Calu3 (cell line): ENCODE measurements around the gene RBMX2. TPM values are rescaled to one million over a fixed set of nuclear protein-coding genes. Genes with fewer than 3 reads are reported as not detected.

Source experiments
- BruUV-seq: library from RNA; stranded (reverse); fragments of 400-500 nt; replicated peaks from 2 replicates; lab custom pipeline; 2021; lab: Mats Ljungman, UMichigan
- CTCF ChIA-PET: fragments of 300-600 bp; sonication (Branson Sonifier 250); formaldehyde crosslinking; loops from one replicate; lab custom pipeline; 2022; ENCODE audit warnings: antibody characterized with exemption; lab: Charles Lee
- DNase-seq: peaks from one replicate; pipeline ENCODE4 v3.0.0; 2022
- H3K27ac Mint-ChIP-seq: one replicate; pipeline ENCODE4 v1.8.0; 2022; ENCODE audit warnings: mixed read lengths; ENCODE audit not compliant: unreplicated experiment
- H3K27me3 Mint-ChIP-seq: one replicate; pipeline ENCODE4 v1.8.0; 2022; ENCODE audit warnings: mixed read lengths; ENCODE audit not compliant: unreplicated experiment
- H3K36me3 Mint-ChIP-seq: one replicate; pipeline ENCODE4 v1.8.0; 2022; ENCODE audit warnings: mild to moderate bottlenecking, moderate library complexity, mixed read lengths; ENCODE audit not compliant: insufficient read depth, unreplicated experiment
- H3K4me1 Mint-ChIP-seq: one replicate; pipeline ENCODE4 v1.8.0; 2022; ENCODE audit warnings: mild to moderate bottlenecking, low read depth, mixed read lengths; ENCODE audit not compliant: unreplicated experiment
- H3K4me3 Mint-ChIP-seq: one replicate; pipeline ENCODE4 v1.8.0; 2022; ENCODE audit warnings: mild to moderate bottlenecking, low read depth, moderate library complexity, mixed read lengths; ENCODE audit not compliant: unreplicated experiment
- H3K9me3 Mint-ChIP-seq: one replicate; pipeline ENCODE4 v1.8.0; 2022; ENCODE audit warnings: low read depth, mixed read lengths; ENCODE audit not compliant: unreplicated experiment
- CTCF ChIP-seq: fragments of 200-600 bp; IDR thresholded peaks from one replicate; pipeline ENCODE4 v1.8.0; 2022; ENCODE audit warnings: antibody characterized with exemption; ENCODE audit not compliant: unreplicated experiment
- intact Hi-C: fragments of 100-400 bp; cut with micrococcal nuclease; formaldehyde crosslinking; loops from one replicate; pipeline ENCODE4 v1.10.0; 2022; ENCODE audit not compliant: unreplicated experiment
- total RNA-seq: library from RNA; stranded (reverse); gene quantifications from 2 replicates; pipeline ENCODE4 v1.2.3, GENCODE V29; 2022

The RBMX2 gene
- total RNA-seq, 1 experiment from 2014 or later, result 31.3 TPM

- H3K9me3 Mint-ChIP-seq, result no peaks in the 10 kb centered on the region
- no peak for DNase-seq
- H3K4me3 Mint-ChIP-seq, result no peak within 1 kb of the TSS
- CTCF ChIA-PET, result no interaction called here
- no peak within 1 kb of the TSS for H3K27ac Mint-ChIP-seq
- H3K27me3 Mint-ChIP-seq, result peaks cover 51% of the 10 kb centered on the region
- no peak for TF ChIP-seq CTCF
- BruUV-seq, result no TSS peak
- intact Hi-C loops, result no loop called here
- H3K36me3 Mint-ChIP-seq, result no peaks in the 10 kb centered on the region
- no peaks in the 10 kb centered on the region for H3K4me1 Mint-ChIP-seq
These were observed 16.3 kb upstream of the RBMX2 start, which contains the start of gene GPR119 for GRCh38 chrX:130385520-130385919. Gene GPR119, minus strand, starts transcription at chrX:130385674. Its CDS starts 227 bp downstream, at chrX:130385447.

DNA sequence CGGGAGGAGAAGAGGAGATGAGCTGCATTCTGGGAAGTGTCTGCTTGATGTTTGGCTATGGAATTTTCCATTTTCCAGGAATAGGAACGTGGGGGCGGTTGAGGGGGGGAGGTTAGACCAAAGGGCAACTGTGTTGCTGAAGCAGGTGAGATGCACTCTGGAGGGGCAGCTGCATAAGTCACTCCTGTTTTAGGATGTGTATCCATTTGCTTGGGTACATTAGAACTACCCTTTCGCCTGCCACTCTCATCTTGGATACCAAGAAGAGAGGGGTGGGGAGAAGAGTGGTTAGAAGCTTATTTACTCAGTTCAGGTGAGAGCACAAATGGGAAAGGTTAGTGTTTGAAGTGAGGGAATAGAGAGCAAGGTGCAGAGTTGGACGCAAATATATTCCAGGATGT, 15.4 kb upstream of the RBMX2 start:
- Mint-ChIP-seq H3K4me1 (no peaks in the 10 kb centered on the region), H3K36me3 (no peaks in the 10 kb centered on the region), H3K27me3 (peaks cover 51% of the 10 kb centered on the region), H3K9me3 (no peaks in the 10 kb centered on the region), H3K27ac (no peak overlapping the region), H3K4me3 (no peak overlapping the region)
- CTCF ChIA-PET, result no interaction called here
- no peak for TF ChIP-seq CTCF
- intact Hi-C loops, result no loop called here
- no peak for DNase-seq
- no TSS peak for BruUV-seq

DNA sequence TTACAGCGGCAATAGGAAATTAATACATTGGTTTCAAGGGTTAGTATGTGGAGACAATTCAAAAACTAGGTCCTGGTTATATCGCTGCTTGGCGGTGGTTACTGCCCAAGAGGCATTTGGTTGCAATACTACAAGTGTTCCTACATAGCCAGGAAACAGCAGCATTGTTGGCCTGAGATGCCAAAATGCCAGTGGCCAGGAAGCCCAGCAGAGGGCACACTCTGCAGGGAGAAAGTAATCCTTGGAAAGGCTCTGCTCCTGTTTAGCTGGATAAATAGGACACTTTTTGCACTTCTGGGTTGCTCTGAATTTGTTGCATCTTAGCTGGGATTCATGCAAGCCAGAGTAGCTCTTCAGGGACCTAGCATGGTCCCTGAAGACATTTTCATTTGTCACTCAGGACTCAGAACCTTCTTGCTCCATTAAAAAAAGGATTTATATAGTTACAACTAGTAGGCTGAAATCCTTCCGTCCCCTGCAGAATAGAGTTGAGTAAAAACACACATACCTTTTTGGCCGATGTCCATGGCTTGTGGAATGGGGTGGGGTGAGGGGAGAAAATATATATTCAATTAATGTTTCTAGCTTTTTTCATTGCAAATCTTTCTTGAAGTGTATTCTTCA, 8.2 kb upstream of the RBMX2 start:
- H3K27ac Mint-ChIP-seq, result no peak overlapping the region
- H3K4me3 Mint-ChIP-seq, result no peak overlapping the region
- intact Hi-C loops, result loop anchor here (1.0 to 10.0 kb wide), 2 partner anchors 141 to 523 kb away; no protein-coding TSS in a partner anchor
- no peaks in the 10 kb centered on the region for H3K9me3 Mint-ChIP-seq
- H3K36me3 Mint-ChIP-seq, result no peaks in the 10 kb centered on the region
- H3K4me1 Mint-ChIP-seq, result no peaks in the 10 kb centered on the region
- CTCF ChIA-PET, result interaction anchor here (0.9 to 2.0 kb wide), 4 partner anchors 8 to 523 kb away, joined by 3 to 26 read pairs (median 4); partner anchors contain the start of gene RBMX2
- H3K27me3 Mint-ChIP-seq, result peaks cover 57% of the 10 kb centered on the region
- peak; percentile 51 for DNase-seq
- peak; percentile 45 for TF ChIP-seq CTCF
- BruUV-seq, result no TSS peak

DNA sequence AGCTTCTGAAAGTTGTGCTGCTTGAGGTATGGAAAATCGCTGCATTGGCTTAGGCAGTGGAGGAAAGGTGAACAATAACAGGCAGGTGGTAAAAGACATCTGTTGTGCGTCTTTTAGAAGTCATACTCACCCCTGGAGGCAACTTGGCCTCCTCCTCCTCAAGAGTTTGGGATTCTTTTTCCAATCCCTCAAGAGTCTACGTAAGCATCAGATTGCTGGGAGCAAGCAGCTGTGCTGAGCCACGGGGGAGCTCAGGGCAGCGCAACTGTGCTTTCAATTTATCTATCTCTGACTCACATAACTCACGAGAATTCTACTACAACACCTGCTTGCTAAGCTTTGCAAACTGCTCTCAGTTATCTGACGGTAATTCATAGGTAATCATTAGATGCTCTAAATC, 6.4 kb upstream of the RBMX2 start:
- no TSS peak for BruUV-seq
- CTCF ChIA-PET, result no interaction called here
- Mint-ChIP-seq H3K36me3 (no peaks in the 10 kb centered on the region), H3K27ac (no peak overlapping the region), H3K9me3 (no peaks in the 10 kb centered on the region), H3K27me3 (peaks cover 69% of the 10 kb centered on the region), H3K4me3 (no peak overlapping the region), H3K4me1 (no peaks in the 10 kb centered on the region)
- DNase-seq, result no peak
- intact Hi-C loops, result loop anchor here (10.0 kb wide), 1 partner anchor 139 kb away; no protein-coding TSS in a partner anchor
- TF ChIP-seq CTCF, result no peak
